IPS DF 6.9 (cell line): Measurements from ENCODE around the gene NFKB2.

Source experiments
- DNase-seq: peaks from one replicate; pipeline ENCODE4 v3.0.0-alpha.2; 2013; ENCODE audit warnings: low read depth, low spot score
- H3K27ac ChIP-seq: one replicate; pipeline ENCODE4 v1.5.1; 2013; ENCODE audit warnings: low read length, control low read depth
- H3K27me3 ChIP-seq: 2 replicates; pipeline ENCODE4 v1.6.1; 2013; ENCODE audit warnings: mild to moderate bottlenecking, low read length; ENCODE audit not compliant: control insufficient read depth, insufficient read depth
- H3K36me3 ChIP-seq: 2 replicates; pipeline ENCODE4 v1.6.1; 2013; ENCODE audit warnings: low read length; ENCODE audit not compliant: control insufficient read depth, insufficient read depth
- H3K4me1 ChIP-seq: 2 replicates; pipeline ENCODE4 v1.6.1; 2013; ENCODE audit warnings: low read length; ENCODE audit not compliant: control insufficient read depth, insufficient read depth
- H3K4me3 ChIP-seq: 2 replicates; pipeline ENCODE4 v1.5.1; 2013; ENCODE audit warnings: mild to moderate bottlenecking, low read length
- H3K9me3 ChIP-seq: 2 replicates; pipeline ENCODE4 v1.6.1; 2013; ENCODE audit warnings: low read length, inconsistent platforms; ENCODE audit not compliant: control insufficient read depth, insufficient read depth
- WGBS: extraction: QIAGEN DNeasy Blood & Tissue Kit; methylation state at CpG from one replicate; pipeline ENCODE4 v1.1.7; 2013; ENCODE audit warnings: mixed read lengths, missing lambda C conversion rate; ENCODE audit not compliant: insufficient read length, insufficient coverage; 5-methylcytosine and 5-hydroxymethylcytosine counted together

The NFKB2 gene

DNA sequence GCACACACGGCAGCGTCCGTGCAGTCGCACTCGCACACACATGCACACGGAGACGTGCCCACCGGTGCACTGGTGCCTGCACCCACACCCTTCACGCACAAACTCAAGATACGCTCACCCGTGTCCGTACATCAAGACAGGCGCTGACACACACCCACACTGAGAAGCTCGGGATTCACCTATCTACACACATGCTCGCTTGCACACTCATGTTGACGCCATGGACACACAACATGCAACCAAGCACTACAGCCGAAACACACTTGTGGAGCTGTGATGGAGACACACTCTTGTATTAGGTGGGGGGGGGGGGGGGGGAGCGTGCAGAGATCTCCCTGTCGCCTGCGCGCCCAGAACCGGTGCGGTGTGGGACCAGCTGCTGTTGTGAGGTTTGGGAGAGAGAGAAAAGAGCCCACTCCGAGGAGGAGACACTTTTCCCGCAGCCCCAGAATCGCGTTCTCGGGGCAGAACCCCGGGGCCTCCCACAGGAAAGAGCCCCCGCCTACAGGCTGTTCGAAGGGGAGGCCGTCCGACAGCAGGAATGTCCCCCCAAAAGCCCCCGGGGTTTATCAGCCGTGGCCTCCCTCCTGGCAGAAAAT lies 605 bp upstream of the NFKB2 start:
- no CpG with 5 or more reads among the region's 35 CpGs for WGBS
- Histone ChIP-seq H3K4me3 (peak overlapping the region; percentile 55; the same call in 1 of the 2 replicates), H3K9me3 (no peaks in the 10 kb centered on the region), H3K27me3 (peaks cover 5% of the 10 kb centered on the region; the same call in 1 of the 2 replicates), H3K27ac (no peak overlapping the region), H3K4me1 (peaks cover 6% of the 10 kb centered on the region; the same call in 1 of the 2 replicates), H3K36me3 (no peaks in the 10 kb centered on the region; the same call in 1 of the 2 replicates)
- DNase-seq: no peak

DNA sequence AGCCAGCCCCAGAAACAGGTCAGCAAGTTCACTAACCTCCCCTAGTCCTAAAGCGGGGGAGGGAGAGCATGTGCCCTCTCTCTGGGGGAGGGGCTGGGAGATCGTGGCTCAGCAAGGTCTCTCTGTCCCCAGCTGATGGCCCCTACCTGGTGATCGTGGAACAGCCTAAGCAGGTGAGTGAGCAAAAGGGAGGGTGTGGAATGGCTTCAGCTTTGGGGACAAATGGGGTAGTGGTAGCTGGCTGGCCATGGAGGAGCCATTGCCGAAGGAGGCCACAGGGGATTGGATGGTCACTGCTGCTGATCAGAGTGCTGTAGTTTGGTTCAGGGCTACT lies 779 bp downstream of the NFKB2 start:
- H3K4me1 ChIP-seq: peaks cover 6% of the 10 kb centered on the region; the same call in 1 of the 2 replicates
- no peak for DNase-seq
- no peaks in the 10 kb centered on the region for H3K9me3 ChIP-seq
- H3K4me3 ChIP-seq: peak overlapping the region; percentile 37; the same call in 1 of the 2 replicates
- WGBS: no CpG with 5 or more reads among the region's 4 CpGs
- H3K27ac ChIP-seq: no peak overlapping the region
- no peaks in the 10 kb centered on the region; the same call in 1 of the 2 replicates for H3K36me3 ChIP-seq
- H3K27me3 ChIP-seq: peaks cover 5% of the 10 kb centered on the region; the same call in 1 of the 2 replicates

DNA sequence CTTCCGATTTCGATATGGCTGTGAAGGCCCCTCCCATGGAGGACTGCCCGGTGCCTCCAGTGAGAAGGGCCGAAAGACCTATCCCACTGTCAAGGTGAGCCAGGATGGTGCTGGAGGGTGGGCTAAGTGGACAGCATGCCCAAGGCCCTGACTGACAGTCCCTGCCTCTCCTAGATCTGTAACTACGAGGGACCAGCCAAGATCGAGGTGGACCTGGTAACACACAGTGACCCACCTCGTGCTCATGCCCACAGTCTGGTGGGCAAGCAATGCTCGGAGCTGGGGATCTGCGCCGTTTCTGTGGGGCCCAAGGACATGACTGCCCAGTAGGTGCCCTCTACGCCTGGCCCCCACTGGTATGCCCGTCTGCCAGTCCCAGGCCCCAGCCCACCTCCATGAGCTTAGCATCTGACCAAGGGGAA lies 1.2 kb downstream of the NFKB2 start:
- peaks cover 5% of the 10 kb centered on the region; the same call in 1 of the 2 replicates for H3K27me3 ChIP-seq
- no peak for DNase-seq
- peaks cover 6% of the 10 kb centered on the region; the same call in 1 of the 2 replicates for H3K4me1 ChIP-seq
- no CpG with 5 or more reads among the region's 12 CpGs for WGBS
- no peak overlapping the region for H3K27ac ChIP-seq
- no peak overlapping the region for H3K4me3 ChIP-seq
- H3K36me3 ChIP-seq: no peaks in the 10 kb centered on the region; the same call in 1 of the 2 replicates
- no peaks in the 10 kb centered on the region for H3K9me3 ChIP-seq

DNA sequence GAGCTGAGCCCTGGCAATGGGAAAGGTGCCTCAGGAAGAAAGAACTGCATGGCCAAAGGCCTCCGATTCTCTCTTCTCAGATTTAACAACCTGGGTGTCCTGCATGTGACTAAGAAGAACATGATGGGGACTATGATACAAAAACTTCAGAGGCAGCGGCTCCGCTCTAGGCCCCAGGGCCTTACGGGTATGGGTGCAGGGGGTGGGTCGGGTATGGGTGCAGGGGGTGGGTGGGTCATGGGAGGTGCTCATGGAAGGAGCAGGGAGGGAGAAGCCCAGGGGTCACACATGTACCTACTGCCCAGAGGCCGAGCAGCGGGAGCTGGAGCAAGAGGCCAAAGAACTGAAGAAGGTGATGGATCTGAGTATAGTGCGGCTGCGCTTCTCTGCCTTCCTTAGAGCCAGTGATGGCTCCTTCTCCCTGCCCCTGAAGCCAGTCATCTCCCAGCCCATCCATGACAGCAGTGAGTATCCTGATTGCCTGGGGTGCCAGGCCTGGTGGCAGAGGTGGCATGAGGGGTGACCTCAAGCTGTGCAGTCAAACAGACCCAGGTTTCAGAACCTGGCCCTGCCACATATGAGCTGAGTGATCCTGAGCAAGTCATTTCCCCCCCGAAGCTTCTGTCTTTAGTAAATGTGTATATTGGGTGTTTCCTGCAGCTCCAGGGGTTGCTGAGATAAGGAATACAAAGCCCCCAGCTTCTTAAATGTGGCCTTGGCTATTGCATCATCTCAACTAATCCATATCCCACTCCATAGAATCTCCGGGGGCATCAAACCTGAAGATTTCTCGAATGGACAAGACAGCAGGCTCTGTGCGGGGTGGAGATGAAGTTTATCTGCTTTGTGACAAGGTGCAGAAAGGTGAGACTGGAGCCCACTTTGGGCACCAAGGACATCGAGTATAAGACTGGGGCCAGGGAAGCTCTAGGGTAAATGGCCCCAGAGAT lies 2.0 kb downstream of the NFKB2 start:
- Histone ChIP-seq H3K9me3 (no peaks in the 10 kb centered on the region), H3K36me3 (no peaks in the 10 kb centered on the region; the same call in 1 of the 2 replicates), H3K4me1 (peaks cover 6% of the 10 kb centered on the region; the same call in 1 of the 2 replicates), H3K27me3 (peaks cover 5% of the 10 kb centered on the region; the same call in 1 of the 2 replicates), H3K27ac (no peak overlapping the region), H3K4me3 (no peak overlapping the region)
- no peak for DNase-seq
- WGBS: no CpG with 5 or more reads among the region's 14 CpGs

DNA sequence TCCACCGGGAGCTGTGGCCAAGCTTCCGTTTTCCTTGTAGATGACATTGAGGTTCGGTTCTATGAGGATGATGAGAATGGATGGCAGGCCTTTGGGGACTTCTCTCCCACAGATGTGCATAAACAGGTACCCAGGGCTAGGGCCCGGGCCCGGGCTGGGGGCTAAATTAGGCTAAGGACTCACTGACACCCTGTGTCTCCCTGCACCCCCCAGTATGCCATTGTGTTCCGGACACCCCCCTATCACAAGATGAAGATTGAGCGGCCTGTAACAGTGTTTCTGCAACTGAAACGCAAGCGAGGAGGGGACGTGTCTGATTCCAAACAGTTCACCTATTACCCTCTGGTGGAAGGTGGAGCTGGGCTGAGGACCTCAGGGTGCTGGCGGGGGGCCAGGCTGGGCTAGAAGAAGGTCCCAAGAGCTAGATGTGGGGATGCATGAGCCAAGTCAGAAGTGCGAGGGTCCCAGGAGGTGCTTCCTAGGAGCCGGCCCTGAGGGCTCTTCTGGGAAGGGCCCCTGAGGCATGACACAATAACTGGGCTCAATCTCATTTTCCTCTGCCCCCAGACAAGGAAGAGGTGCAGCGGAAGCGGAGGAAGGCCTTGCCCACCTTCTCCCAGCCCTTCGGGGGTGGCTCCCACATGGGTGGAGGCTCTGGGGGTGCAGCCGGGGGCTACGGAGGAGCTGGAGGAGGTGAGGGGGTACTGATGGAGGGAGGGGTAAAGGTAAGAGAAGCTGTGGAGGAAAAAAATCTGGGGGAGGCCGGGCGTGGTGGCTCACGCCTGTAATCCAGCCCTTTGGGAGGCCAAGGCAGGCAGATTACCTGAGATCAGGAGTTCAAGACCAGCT lies 2.9 kb downstream of the NFKB2 start:
- no peak overlapping the region for H3K27ac ChIP-seq
- H3K9me3 ChIP-seq: no peaks in the 10 kb centered on the region
- no CpG with 5 or more reads among the region's 21 CpGs for WGBS
- peaks cover 6% of the 10 kb centered on the region; the same call in 1 of the 2 replicates for H3K4me1 ChIP-seq
- peaks cover 4% of the 10 kb centered on the region; the same call in 1 of the 2 replicates for H3K27me3 ChIP-seq
- H3K4me3 ChIP-seq: no peak overlapping the region
- H3K36me3 ChIP-seq: no peaks in the 10 kb centered on the region; the same call in 1 of the 2 replicates
- no peak for DNase-seq

DNA sequence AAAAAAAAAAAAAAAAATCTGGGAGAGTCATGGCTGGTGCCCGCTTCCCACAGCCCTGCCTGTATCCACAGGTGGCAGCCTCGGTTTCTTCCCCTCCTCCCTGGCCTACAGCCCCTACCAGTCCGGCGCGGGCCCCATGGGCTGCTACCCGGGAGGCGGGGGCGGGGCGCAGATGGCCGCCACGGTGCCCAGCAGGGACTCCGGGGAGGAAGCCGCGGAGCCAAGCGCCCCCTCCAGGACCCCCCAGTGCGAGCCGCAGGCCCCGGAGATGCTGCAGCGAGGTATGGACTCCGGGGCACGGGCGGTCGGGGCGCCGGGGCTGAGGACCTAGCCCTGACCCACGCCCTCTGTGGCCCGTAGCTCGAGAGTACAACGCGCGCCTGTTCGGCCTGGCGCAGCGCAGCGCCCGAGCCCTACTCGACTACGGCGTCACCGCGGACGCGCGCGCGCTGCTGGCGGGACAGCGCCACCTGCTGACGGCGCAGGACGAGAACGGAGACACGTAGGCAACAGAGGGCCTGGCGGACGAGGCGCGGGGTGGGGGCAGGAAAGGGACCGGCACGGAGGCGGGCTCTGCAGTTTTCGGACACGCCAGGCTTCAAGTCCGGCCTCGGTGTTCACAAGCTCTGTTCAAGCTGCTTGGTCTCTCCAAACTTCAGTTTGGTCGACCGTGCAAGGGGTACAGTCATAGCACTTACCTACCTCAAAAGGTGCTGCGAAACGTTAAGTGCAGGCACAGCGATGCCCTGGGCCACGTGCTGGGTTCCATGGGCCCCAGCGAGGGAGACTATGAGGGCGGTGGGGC lies 3.9 kb downstream of the NFKB2 start:
- no peak overlapping the region for H3K27ac ChIP-seq
- no peaks in the 10 kb centered on the region; the same call in 1 of the 2 replicates for H3K36me3 ChIP-seq
- DNase-seq: no peak
- peaks cover 4% of the 10 kb centered on the region; the same call in 1 of the 2 replicates for H3K27me3 ChIP-seq
- H3K4me3 ChIP-seq: peak overlapping the region; percentile 51; the same call in 1 of the 2 replicates
- no CpG with 5 or more reads among the region's 72 CpGs for WGBS
- H3K4me1 ChIP-seq: peaks cover 6% of the 10 kb centered on the region; the same call in 1 of the 2 replicates
- H3K9me3 ChIP-seq: no peaks in the 10 kb centered on the region

DNA sequence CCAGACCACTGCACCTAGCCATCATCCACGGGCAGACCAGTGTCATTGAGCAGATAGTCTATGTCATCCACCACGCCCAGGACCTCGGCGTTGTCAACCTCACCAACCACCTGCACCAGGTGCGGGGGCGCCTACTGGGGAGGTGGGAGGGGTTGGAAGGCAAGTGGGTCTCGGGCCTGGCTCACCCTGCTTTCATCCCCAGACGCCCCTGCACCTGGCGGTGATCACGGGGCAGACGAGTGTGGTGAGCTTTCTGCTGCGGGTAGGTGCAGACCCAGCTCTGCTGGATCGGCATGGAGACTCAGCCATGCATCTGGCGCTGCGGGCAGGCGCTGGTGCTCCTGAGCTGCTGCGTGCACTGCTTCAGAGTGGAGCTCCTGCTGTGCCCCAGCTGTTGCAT lies 4.6 kb downstream of the NFKB2 start:
- no peak for DNase-seq
- WGBS: no CpG with 5 or more reads among the region's 17 CpGs
- Histone ChIP-seq H3K27me3 (no peaks in the 10 kb centered on the region), H3K4me1 (peaks cover 6% of the 10 kb centered on the region; the same call in 1 of the 2 replicates), H3K4me3 (no peak overlapping the region), H3K9me3 (no peaks in the 10 kb centered on the region), H3K27ac (no peak overlapping the region), H3K36me3 (no peaks in the 10 kb centered on the region; the same call in 1 of the 2 replicates)

DNA sequence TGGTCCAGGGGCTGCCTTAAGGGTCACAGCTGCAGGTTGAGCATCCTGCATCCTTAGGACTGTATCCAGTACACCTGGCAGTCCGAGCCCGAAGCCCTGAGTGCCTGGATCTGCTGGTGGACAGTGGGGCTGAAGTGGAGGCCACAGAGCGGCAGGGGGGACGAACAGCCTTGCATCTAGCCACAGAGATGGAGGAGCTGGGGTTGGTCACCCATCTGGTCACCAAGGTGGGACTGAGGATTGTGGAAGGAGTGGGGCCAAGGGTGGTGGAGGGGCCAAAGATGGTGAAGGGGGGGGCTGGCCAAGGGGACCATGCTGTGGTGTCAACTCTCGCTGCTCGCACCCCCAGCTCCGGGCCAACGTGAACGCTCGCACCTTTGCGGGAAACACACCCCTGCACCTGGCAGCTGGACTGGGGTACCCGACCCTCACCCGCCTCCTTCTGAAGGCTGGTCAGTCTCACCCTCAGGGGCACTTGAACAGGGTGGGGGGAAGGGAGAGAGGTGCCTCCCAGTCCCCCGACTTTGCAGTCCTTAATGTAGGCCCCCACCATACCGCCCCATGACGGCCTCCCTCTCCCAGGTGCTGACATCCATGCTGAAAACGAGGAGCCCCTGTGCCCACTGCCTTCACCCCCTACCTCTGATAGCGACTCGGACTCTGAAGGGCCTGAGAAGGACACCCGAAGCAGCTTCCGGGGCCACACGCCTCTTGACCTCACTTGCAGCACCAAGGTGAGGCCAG lies 5.3 kb downstream of the NFKB2 start:
- Histone ChIP-seq H3K4me1 (peaks cover 6% of the 10 kb centered on the region; the same call in 1 of the 2 replicates), H3K27ac (no peak overlapping the region), H3K27me3 (no peaks in the 10 kb centered on the region), H3K36me3 (no peaks in the 10 kb centered on the region; the same call in 1 of the 2 replicates), H3K4me3 (no peak overlapping the region), H3K9me3 (no peaks in the 10 kb centered on the region)
- no peak for DNase-seq
- WGBS: no CpG with 5 or more reads among the region's 22 CpGs

DNA sequence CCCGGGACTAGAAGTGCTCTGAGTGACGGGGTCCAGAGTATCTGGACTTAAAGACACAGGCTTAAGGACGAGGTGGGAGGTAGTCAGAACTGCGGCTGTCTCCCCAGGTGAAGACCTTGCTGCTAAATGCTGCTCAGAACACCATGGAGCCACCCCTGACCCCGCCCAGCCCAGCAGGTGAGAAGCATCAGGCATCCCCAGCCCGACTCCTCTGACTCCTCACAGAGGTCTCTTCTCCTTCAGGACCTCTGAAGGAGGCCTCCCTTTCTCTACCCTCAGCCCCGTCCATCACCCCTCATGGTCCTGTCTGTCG lies 5.8 kb downstream of the NFKB2 start:
- WGBS: no CpG with 5 or more reads among the region's 8 CpGs
- no peak for DNase-seq
- H3K9me3 ChIP-seq: no peaks in the 10 kb centered on the region
- no peaks in the 10 kb centered on the region for H3K27me3 ChIP-seq
- H3K36me3 ChIP-seq: no peaks in the 10 kb centered on the region; the same call in 1 of the 2 replicates
- H3K4me3 ChIP-seq: no peak overlapping the region
- peaks cover 5% of the 10 kb centered on the region; the same call in 1 of the 2 replicates for H3K4me1 ChIP-seq
- no peak overlapping the region for H3K27ac ChIP-seq
